Stomach (tissue), 9 donors: ENCODE results near the gene DSC3. TPM values are rescaled to one million over a fixed set of nuclear protein-coding genes. Genes with fewer than 3 reads are reported as not detected.

Experiments used
- DNase-seq, 2 donors: peaks; one replicate each; pipeline versions ENCODE4 v3.0.0 to v3.0.0-alpha.2; 2013 to 2019
- H3K27ac ChIP-seq, 5 donors: fragments of 200-600 bp in 4 of 5; sonication (generic) in 4 of 5; one replicate each; pipeline ENCODE4 v1.5.1; 2013 to 2019; ENCODE audit warnings: mild to moderate bottlenecking in 1 of 5, moderate library complexity in 1 of 5
- H3K27me3 ChIP-seq, 3 donors: fragments of 200-600 bp; sonication (generic); one replicate each; pipeline ENCODE4 v1.5.1; 2017 to 2019; ENCODE audit warnings: mixed run types in 1 of 3
- H3K36me3 ChIP-seq, 4 donors: fragments of 200-600 bp; sonication (generic); 1 replicate in 3 of 4; 2 replicates in 1 of 4; pipeline ENCODE4 v1.5.1; 2016 to 2019
- H3K4me1 ChIP-seq, 4 donors: fragments of 200-600 bp; sonication (generic); one replicate each; pipeline ENCODE4 v1.5.1; 2016 to 2019
- H3K4me3 ChIP-seq, 4 donors: fragments of 200-600 bp; sonication (generic) in 3 of 4; one replicate each; pipeline ENCODE4 v1.5.1; 2016 to 2019; ENCODE audit warnings: mild to moderate bottlenecking in 1 of 4
- H3K9me3 ChIP-seq, 4 donors: fragments of 200-600 bp; sonication (generic); one replicate each; pipeline ENCODE4 v1.5.1; 2016 to 2019
- CTCF ChIP-seq, 7 experiments: fragments of 450-650 bp in 4 of 7; fragments of 200-600 bp in 3 of 7; sonication (generic) in 3 of 7; IDR thresholded peaks; one replicate each; pipeline ENCODE4 v1.5.1; 2016 to 2019; ENCODE audit warnings: antibody characterized with exemption in 7 of 7, control low read depth in 2 of 7, mild to moderate bottlenecking in 1 of 7
- EP300 ChIP-seq: sonication (generic); formaldehyde crosslinking; IDR thresholded peaks from one replicate; pipeline ENCODE4 v1.6.1; 2017; ENCODE audit warnings: antibody characterized with exemption
- POLR2A ChIP-seq, 4 donors: fragments of 450-650 bp; IDR thresholded peaks; one replicate each; pipeline ENCODE4 v1.6.1; 2016; ENCODE audit warnings: antibody characterized with exemption in 4 of 4, control low read depth in 2 of 4, mild to moderate bottlenecking in 1 of 4, moderate library complexity in 1 of 4
- POLR2AphosphoS5 ChIP-seq, 3 donors: sonication (generic); formaldehyde crosslinking; IDR thresholded peaks; one replicate each; pipeline ENCODE4 v1.6.1; 2016; ENCODE audit warnings: antibody characterized with exemption in 3 of 3
- WGBS, 5 donors: extraction: QIAGEN DNeasy Blood & Tissue Kit in 3 of 5; methylation state at CpG; one replicate each; pipeline versions ENCODE4 v1.1.5 to v1.1.7; 2013 to 2018; 5-methylcytosine and 5-hydroxymethylcytosine counted together
- intact Hi-C: fragments of 100-400 bp; cut with DNase I; formaldehyde crosslinking; loops from one replicate; pipeline ENCODE4 v1.15.1; 2023; ENCODE audit warnings: low total_unique reads
- polyA plus RNA-seq, 3 donors: library from polyadenylated mRNA; stranded (reverse); fragments of 200-250 nt; gene quantifications; one replicate each; pipeline ENCODE4 v1.2.3, GENCODE V29; 2013
- total RNA-seq, 5 donors: library from RNA; depleted of rRNA; stranded (reverse); fragments of >200 nt; gene quantifications; one replicate each; pipeline versions ENCODE4 v1.1.0 to v1.2.3, GENCODE V29; 2014 to 2016
- donor health status: healthy with polysubstance abuse.
- donor health status: Bipolar disorder and iron deficiency.
- donor health status: healthy.

DSC3 gene
- total and polyA plus RNA-seq, 8 donors = 1.2 to 26.6 (median 2.2) TPM; not detected in 5

- H3K4me1 ChIP-seq = no peaks in the 10 kb centered on the region
- H3K4me3 ChIP-seq = no peak overlapping the region
- intact Hi-C loops = no loop called here
- DNase-seq = no peak
- no peaks in the 10 kb centered on the region for H3K27me3 ChIP-seq
- WGBS, 5 donors = 70 to 81% (median 75%) methylated on average over 8 of the region's 8 CpGs
- TF ChIP-seq CTCF (IDR thresholded peaks at IDR 0.05) = no peak
- no peak for TF ChIP-seq POLR2AphosphoS5 (IDR thresholded peaks at IDR 0.05)
- TF ChIP-seq POLR2A (IDR thresholded peaks at IDR 0.05) = no peak
- no peak for TF ChIP-seq EP300
- H3K27ac ChIP-seq = no peak overlapping the region
- no peaks in the 10 kb centered on the region for H3K9me3 ChIP-seq
- H3K36me3 ChIP-seq = no peaks in the 10 kb centered on the region
Observed at GRCh38 chr18:30999887-31000628, 42.5 kb downstream of the DSC3 start.

- DNase-seq = peak in 1 of 2 donors; percentile 15
Observed at GRCh38 chr18:30999186-30999585, 43.4 kb downstream of the DSC3 start.

GRCh38 chr18:30997223-30997622, 45.3 kb downstream of the DSC3 start:
- Histone ChIP-seq H3K36me3 (no peaks in the 10 kb centered on the region), H3K9me3 (no peaks in the 10 kb centered on the region), H3K4me1 (no peaks in the 10 kb centered on the region), H3K27me3 (no peaks in the 10 kb centered on the region), H3K4me3 (no peak overlapping the region), H3K27ac (no peak overlapping the region)
- intact Hi-C loops = no loop called here
- 50 to 63% (median 61%) methylated on average over 2 of the region's 2 CpGs for WGBS, 5 donors
- TF ChIP-seq POLR2AphosphoS5 (IDR thresholded peaks at IDR 0.05) (no peak), POLR2A (IDR thresholded peaks at IDR 0.05) (no peak), EP300 (no peak), CTCF (IDR thresholded peaks at IDR 0.05) (no peak)
- DNase-seq = no peak

More at GRCh38 chr18:30999186-30999585, 43.4 kb downstream of the DSC3 start:
- no peaks in the 10 kb centered on the region for H3K36me3 ChIP-seq
- H3K4me3 ChIP-seq = no peak overlapping the region
- no peaks in the 10 kb centered on the region for H3K9me3 ChIP-seq
- no peak overlapping the region for H3K27ac ChIP-seq
- TF ChIP-seq POLR2AphosphoS5 (IDR thresholded peaks at IDR 0.05) = no peak
- TF ChIP-seq POLR2A (IDR thresholded peaks at IDR 0.05) = no peak
- TF ChIP-seq EP300 = no peak
- no peak for TF ChIP-seq CTCF (IDR thresholded peaks at IDR 0.05)
- H3K4me1 ChIP-seq = no peaks in the 10 kb centered on the region
- H3K27me3 ChIP-seq = no peaks in the 10 kb centered on the region
- intact Hi-C loops = no loop called here
- WGBS, 5 donors = 23 to 42% (median 30%) methylated on average over 2 of the region's 2 CpGs

GRCh38 chr18:30992231-30992630, 50.3 kb downstream of the DSC3 start:
- 75 to 86% (median 83%) methylated on average over 2 of the region's 2 CpGs for WGBS, 5 donors
- Histone ChIP-seq H3K27me3 (no peaks in the 10 kb centered on the region), H3K36me3 (no peaks in the 10 kb centered on the region), H3K27ac (no peak overlapping the region), H3K9me3 (no peaks in the 10 kb centered on the region), H3K4me1 (no peaks in the 10 kb centered on the region), H3K4me3 (no peak overlapping the region)
- intact Hi-C loops = no loop called here
- TF ChIP-seq CTCF (IDR thresholded peaks at IDR 0.05) (no peak), POLR2AphosphoS5 (IDR thresholded peaks at IDR 0.05) (no peak), EP300 (no peak), POLR2A (IDR thresholded peaks at IDR 0.05) (no peak)
- DNase-seq = no peak
